ENCODE results near the gene MIER2.

- TF ChIP-seq CTCF (IDR thresholded peaks at IDR 0.05) (no peak), EZH2 (IDR thresholded peaks at IDR 0.05; ENCODE audit: borderline replicate concordance, insufficient read depth, low read depth, low read length, poor library complexity, severe bottlenecking) (no peak)
These were observed 804 bp upstream of the MIER2 start for GRCh38 chr19:345320-345879.

Data from B cell (primary cell).